Esophagus squamous epithelium (tissue), 5 donors: ENCODE measurements around the gene HMG20A. TPM values are rescaled to one million over a fixed set of nuclear protein-coding genes. Genes with fewer than 3 reads are reported as not detected.
"Not testable (repeated sequence)": the region's sequence is repeated elsewhere in the genome, so short reads cannot be mapped to it uniquely, and the experiment has no call there.

Experiments
- DNase-seq: peaks from one replicate; lab custom pipeline; 2025; lab: John Stamatoyannopoulos, UW
- H3K27ac ChIP-seq, 4 donors: fragments of 200-600 bp; sonication (generic); one replicate each; pipeline ENCODE4 v1.5.1; 2016 to 2019; ENCODE audit warnings: mild to moderate bottlenecking in 1 of 4
- H3K27me3 ChIP-seq, 4 donors: fragments of 200-600 bp; sonication (generic); 1 replicate in 3 of 4; 2 replicates in 1 of 4; pipeline versions ENCODE4 v1.5.1 to v1.6.0; 2017 to 2021; ENCODE audit warnings: antibody characterized with exemption in 1 of 4
- H3K36me3 ChIP-seq, 3 donors: fragments of 200-600 bp; sonication (generic); one replicate each; pipeline ENCODE4 v1.5.1; 2016 to 2019
- H3K4me1 ChIP-seq, 3 donors: fragments of 200-600 bp; sonication (generic); one replicate each; pipeline ENCODE4 v1.5.1; 2017 to 2019
- H3K4me3 ChIP-seq, 4 donors: fragments of 200-600 bp; sonication (generic); 1 replicate in 3 of 4; 2 replicates in 1 of 4; pipeline ENCODE4 v1.5.1; 2016 to 2019; ENCODE audit warnings: mild to moderate bottlenecking in 2 of 4, moderate library complexity in 1 of 4
- H3K9me3 ChIP-seq, 3 donors: fragments of 200-600 bp; sonication (generic); one replicate each; pipeline ENCODE4 v1.5.1; 2016 to 2019
- CTCF ChIP-seq, 6 experiments: fragments of 450-650 bp in 4 of 6; fragments of 200-600 bp in 2 of 6; sonication (generic) in 2 of 6; IDR thresholded peaks; one replicate each; pipeline ENCODE4 v1.5.1; 2016 to 2019; ENCODE audit warnings: antibody characterized with exemption in 6 of 6, mild to moderate bottlenecking in 4 of 6, moderate library complexity in 4 of 6
- POLR2A ChIP-seq, 4 donors: fragments of 450-650 bp; IDR thresholded peaks; one replicate each; pipeline ENCODE4 v1.6.1; 2017; ENCODE audit warnings: antibody characterized with exemption in 4 of 4, mild to moderate bottlenecking in 4 of 4, moderate library complexity in 3 of 4
- WGBS, 2 donors: methylation state at CpG; one replicate each; pipeline ENCODE4 v1.1.5; 2018; 5-methylcytosine and 5-hydroxymethylcytosine counted together
- intact Hi-C: fragments of 100-400 bp; cut with DNase I; formaldehyde crosslinking; loops from one replicate; pipeline ENCODE4 v1.15.0; 2022
- total RNA-seq, 4 donors: library from RNA; depleted of rRNA; stranded (reverse); fragments of >200 nt; gene quantifications; one replicate each; pipeline ENCODE4 v1.1.0, GENCODE V29; 2016
- donor health status: DM: yes; HTN: yes; CAD: no.

The HMG20A gene
- total RNA-seq, 4 donors from 2014 or later = 7.9 to 22.7 (median 12.9) TPM

- Histone ChIP-seq H3K36me3 (no peaks in the 10 kb centered on the region), H3K4me1 (peaks cover 0 to 5% (median 3%) of the 10 kb centered on the region in 3 donors), H3K4me3 (no peak overlapping the region), H3K9me3 (peaks cover 0 to 39% (median 25%) of the 10 kb centered on the region in 3 donors), H3K27me3 (no peaks in the 10 kb centered on the region), H3K27ac (no peak overlapping the region)
- intact Hi-C loops = no loop called here
- no peak for TF ChIP-seq POLR2A (IDR thresholded peaks at IDR 0.05)
- TF ChIP-seq CTCF (IDR thresholded peaks at IDR 0.05) = no peak
- 93% methylated on average over 1 of the region's 1 CpG for WGBS, 2 donors
- DNase-seq = no peak
Observed at GRCh38 chr15:77398927-77399326, 21.8 kb upstream of the HMG20A start.

- H3K9me3 ChIP-seq = peaks cover 0 to 36% (median 25%) of the 10 kb centered on the region in 3 donors
- DNase-seq = no peak
Observed at GRCh38 chr15:77400258-77400657, 20.4 kb upstream of the HMG20A start.

DNA sequence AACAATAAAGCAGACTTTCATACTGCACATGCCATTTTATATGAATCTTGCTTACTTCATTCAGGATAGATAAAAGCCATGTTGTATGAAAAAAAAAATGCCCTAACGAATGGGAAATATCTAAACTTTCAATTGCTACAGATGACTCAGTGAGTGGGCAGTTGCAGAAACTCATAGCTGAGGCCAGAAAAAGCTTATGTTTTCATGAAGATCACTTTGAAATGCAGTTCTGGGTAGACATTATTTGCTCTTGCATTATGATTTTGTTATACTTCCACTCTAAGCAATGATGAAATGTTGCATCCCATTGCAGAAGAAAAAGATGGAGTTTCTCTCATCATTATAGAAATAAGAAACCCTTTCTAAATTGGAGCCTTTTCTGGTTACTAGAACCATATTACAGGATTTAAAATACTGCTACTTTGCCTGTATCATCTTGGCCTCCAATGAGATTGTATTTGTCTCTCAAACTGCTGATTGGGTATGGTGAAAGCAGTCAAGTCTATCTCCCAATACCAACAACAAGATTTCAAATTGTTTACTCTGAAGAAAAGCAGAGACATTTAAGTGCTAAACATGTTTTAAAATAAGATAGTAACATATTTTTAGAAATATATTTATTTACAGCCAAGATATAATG lies 17.8 kb upstream of the HMG20A start:
- H3K27me3 ChIP-seq = no peaks in the 10 kb centered on the region
- H3K9me3 ChIP-seq = peaks cover 0 to 26% (median 16%) of the 10 kb centered on the region in 3 donors
- no peak overlapping the region for H3K4me3 ChIP-seq
- 4 to 36% methylated on average over 1 of the region's 1 CpG for WGBS, 2 donors
- intact Hi-C loops = no loop called here
- DNase-seq = no peak
- TF ChIP-seq CTCF (IDR thresholded peaks at IDR 0.05) = no peak
- TF ChIP-seq POLR2A (IDR thresholded peaks at IDR 0.05) = no peak
- no peak overlapping the region for H3K27ac ChIP-seq
- no peaks in the 10 kb centered on the region for H3K36me3 ChIP-seq
- H3K4me1 ChIP-seq = peaks cover 0 to 5% (median 3%) of the 10 kb centered on the region in 3 donors

More at GRCh38 chr15:77400258-77400657, 20.4 kb upstream of the HMG20A start:
- Histone ChIP-seq H3K36me3 (no peaks in the 10 kb centered on the region), H3K27ac (no peak overlapping the region), H3K4me3 (no peak overlapping the region), H3K27me3 (no peaks in the 10 kb centered on the region), H3K4me1 (peaks cover 0 to 5% (median 3%) of the 10 kb centered on the region in 3 donors)
- intact Hi-C loops = no loop called here
- WGBS, 2 donors = 100% methylated on average over 1 of the region's 1 CpG
- no peak for TF ChIP-seq POLR2A (IDR thresholded peaks at IDR 0.05)
- no peak for TF ChIP-seq CTCF (IDR thresholded peaks at IDR 0.05)

DNA sequence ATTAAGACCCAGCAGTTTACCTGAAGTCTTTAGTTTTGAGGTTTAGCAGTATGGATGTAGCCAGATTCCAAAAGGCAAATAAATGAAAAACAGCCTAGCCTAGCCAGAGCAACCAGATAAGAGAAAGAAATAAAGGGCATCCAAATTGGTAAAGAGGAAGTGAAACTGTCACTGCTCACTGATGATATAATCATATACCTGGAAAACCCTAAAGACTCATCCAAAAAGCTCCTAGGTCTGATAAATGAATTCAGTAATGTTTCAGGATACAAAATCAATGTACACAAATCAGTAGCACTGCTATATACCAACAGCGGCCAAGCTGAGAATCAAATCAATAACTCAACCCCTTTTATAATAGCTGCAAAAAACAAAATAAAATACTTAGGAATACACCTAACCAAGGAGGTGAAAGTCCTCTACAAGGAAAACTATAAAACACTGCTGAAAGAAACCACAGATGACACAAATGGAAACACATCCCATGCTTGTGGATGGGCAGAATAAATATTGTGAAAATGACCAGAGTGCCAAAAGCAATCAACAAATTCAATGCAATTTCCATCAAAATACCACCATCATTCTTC lies 14.4 kb upstream of the HMG20A start:
- H3K9me3 ChIP-seq, H3K27ac ChIP-seq, DNase-seq, H3K27me3 ChIP-seq, intact Hi-C loops, H3K4me3 ChIP-seq, H3K36me3 ChIP-seq: not testable (repeated sequence)
- H3K4me1 ChIP-seq = peaks cover 0 to 17% (median 3%) of the 10 kb centered on the region in 3 donors
- WGBS, 2 donors = 92 to 95% methylated on average over 1 of the region's 1 CpG

GRCh38 chr15:77406846-77407245 lies 13.8 kb upstream of the HMG20A start:
- no peak overlapping the region for H3K27ac ChIP-seq
- no peaks in the 10 kb centered on the region for H3K27me3 ChIP-seq
- no peak for DNase-seq
- intact Hi-C loops = no loop called here
- WGBS, 2 donors = 82 to 91% methylated on average over 4 of the region's 4 CpGs
- H3K4me3 ChIP-seq = no peak overlapping the region
- H3K36me3 ChIP-seq = no peaks in the 10 kb centered on the region
- no peak for TF ChIP-seq CTCF (IDR thresholded peaks at IDR 0.05)
- no peak for TF ChIP-seq POLR2A (IDR thresholded peaks at IDR 0.05)
- H3K4me1 ChIP-seq = peaks cover 0 to 17% (median 3%) of the 10 kb centered on the region in 3 donors
- no peaks in the 10 kb centered on the region for H3K9me3 ChIP-seq
